Raji (cell line): Measurements from ENCODE around the gene SLC26A1.

Experiments
- POLR2A ChIP-seq: IDR thresholded peaks from 2 replicates; pipeline ENCODE4 v1.6.1; 2011; ENCODE audit warnings: low read depth, low read length, control low read depth; ENCODE audit not compliant: insufficient read depth

Gene SLC26A1

GRCh38 chr4:998096-998691, 5.0 kb upstream of the SLC26A1 start:
- no peak for TF ChIP-seq POLR2A

- no peak for TF ChIP-seq POLR2A
These were observed 4.3 kb upstream of the SLC26A1 start for GRCh38 chr4:997375-998071.

GRCh38 chr4:996997-997374, 3.8 kb upstream of the SLC26A1 start:
- TF ChIP-seq POLR2A: no peak

GRCh38 chr4:996030-996996, 3.1 kb upstream of the SLC26A1 start:
- TF ChIP-seq POLR2A: no peak

- no peak for TF ChIP-seq POLR2A
These were observed 2.3 kb upstream of the SLC26A1 start for GRCh38 chr4:995311-996026.

GRCh38 chr4:992297-993110, 700 bp downstream of the SLC26A1 start:
- no peak for TF ChIP-seq POLR2A

- no peak for TF ChIP-seq POLR2A
These were observed 1.5 kb downstream of the SLC26A1 start for GRCh38 chr4:991451-992296.

GRCh38 chr4:990746-991367, 2.3 kb downstream of the SLC26A1 start:
- TF ChIP-seq POLR2A: no peak

GRCh38 chr4:989722-990471, 3.3 kb downstream of the SLC26A1 start:
- TF ChIP-seq POLR2A: no peak

- no peak for TF ChIP-seq POLR2A
These were observed 4.2 kb downstream of the SLC26A1 start for GRCh38 chr4:988726-989721.
